ENCODE measurements around the gene ELOA. TPM values are rescaled to one million over a fixed set of nuclear protein-coding genes. Genes with fewer than 3 reads are reported as not detected.

The ELOA gene
- total RNA-seq, 2 experiments from 2014 or later: 28.1 to 33.0 TPM

GRCh38 chr1:23784846-23785245, 41.6 kb downstream of the ELOA start:
- CTCF ChIA-PET: interaction anchor here (1.3 kb wide), 1 partner anchor 13 kb away, joined by 3 read pairs; no protein-coding TSS in a partner anchor

DNA sequence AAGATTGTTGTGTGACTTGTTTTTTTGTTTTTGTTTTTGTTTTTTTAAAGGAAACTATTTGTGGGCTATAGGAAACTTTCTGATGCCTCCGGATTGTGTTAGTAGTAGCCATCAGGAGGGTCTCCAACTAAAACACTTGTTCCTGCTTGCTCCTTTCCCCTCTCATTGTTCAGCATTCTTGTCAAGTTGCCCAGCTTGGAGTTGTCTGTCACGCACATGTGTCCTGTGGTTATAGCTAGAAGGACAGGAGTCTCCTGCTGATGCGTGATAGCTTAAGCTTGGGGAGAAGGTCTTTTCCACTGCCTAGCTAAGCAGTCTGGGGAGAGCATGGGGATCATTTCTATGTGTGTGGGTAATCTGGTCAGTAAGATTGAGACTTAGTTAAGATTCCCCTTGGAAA, 44.4 kb downstream of the ELOA start:
- intact Hi-C loops (cut with DNase I, micrococcal nuclease): no loop called here
- no peaks in the 10 kb centered on the region for H3K9me3 Mint-ChIP-seq
- POLR2A ChIA-PET: interaction anchor here (1.6 kb wide), 1 partner anchor 8 kb away, joined by 4 read pairs; no protein-coding TSS in a partner anchor
- peaks cover 67% of the 10 kb centered on the region for H3K36me3 Mint-ChIP-seq (ENCODE audit: low read depth)
- no peak for ATAC-seq (ENCODE audit: poor library complexity)
- peaks cover 24% of the 10 kb centered on the region for H3K4me1 ChIP-seq (ENCODE audit: insufficient read depth, low read length)
- peaks cover 29% of the 10 kb centered on the region for H3K4me1 Mint-ChIP-seq (ENCODE audit: low read depth)
- TF ChIP-seq CTCF (IDR thresholded peaks at IDR 0.05): no peak
- no peak overlapping the region for H3K27ac ChIP-seq (ENCODE audit: low read depth in 1 of 2, low read length in 2 of 2)
- peaks cover 35% of the 10 kb centered on the region for H3K36me3 ChIP-seq (ENCODE audit: insufficient read depth, low read length)
- peak overlapping the region; percentile 78 for H3K4me3 Mint-ChIP-seq
- CTCF ChIA-PET: no interaction called here
- H3K27ac Mint-ChIP-seq: no peak overlapping the region
- H3K9me3 ChIP-seq (ENCODE audit: control insufficient read depth in 1 of 2, insufficient read depth in 1 of 2, low read length in 2 of 2): no peaks in the 10 kb centered on the region
- no peaks in the 10 kb centered on the region for H3K27me3 Mint-ChIP-seq
- H3K4me3 ChIP-seq (ENCODE audit: low read length): no peak overlapping the region
- DNase-seq: no peak
- no peaks in the 10 kb centered on the region for H3K27me3 ChIP-seq (ENCODE audit: control insufficient read depth in 1 of 2, insufficient read depth in 2 of 2, low read length in 2 of 2)

More at GRCh38 chr1:23784846-23785245, 41.6 kb downstream of the ELOA start:
- peaks cover 16% of the 10 kb centered on the region for H3K4me1 Mint-ChIP-seq (ENCODE audit: low read depth)
- peaks cover 11% of the 10 kb centered on the region for H3K4me1 ChIP-seq (ENCODE audit: insufficient read depth, low read length)
- POLR2A ChIA-PET: no interaction called here
- intact Hi-C loops (cut with DNase I, micrococcal nuclease): no loop called here
- no peaks in the 10 kb centered on the region for H3K27me3 Mint-ChIP-seq
- H3K27ac Mint-ChIP-seq: no peak overlapping the region
- ATAC-seq (ENCODE audit: poor library complexity) (no peak), DNase-seq (no peak)
- no peak overlapping the region for H3K4me3 ChIP-seq (ENCODE audit: low read length)
- H3K27me3 ChIP-seq (ENCODE audit: control insufficient read depth in 1 of 2, insufficient read depth in 2 of 2, low read length in 2 of 2): no peaks in the 10 kb centered on the region
- no peak for TF ChIP-seq CTCF (IDR thresholded peaks at IDR 0.05)
- peaks cover 66% of the 10 kb centered on the region for H3K36me3 Mint-ChIP-seq (ENCODE audit: low read depth)
- H3K36me3 ChIP-seq (ENCODE audit: insufficient read depth, low read length): peaks cover 53% of the 10 kb centered on the region
- no peaks in the 10 kb centered on the region for H3K9me3 ChIP-seq (ENCODE audit: control insufficient read depth in 1 of 2, insufficient read depth in 1 of 2, low read length in 2 of 2)
- no peak overlapping the region for H3K27ac ChIP-seq (ENCODE audit: low read depth in 1 of 2, low read length in 2 of 2)
- no peaks in the 10 kb centered on the region for H3K9me3 Mint-ChIP-seq
- no peak overlapping the region for H3K4me3 Mint-ChIP-seq

DNA sequence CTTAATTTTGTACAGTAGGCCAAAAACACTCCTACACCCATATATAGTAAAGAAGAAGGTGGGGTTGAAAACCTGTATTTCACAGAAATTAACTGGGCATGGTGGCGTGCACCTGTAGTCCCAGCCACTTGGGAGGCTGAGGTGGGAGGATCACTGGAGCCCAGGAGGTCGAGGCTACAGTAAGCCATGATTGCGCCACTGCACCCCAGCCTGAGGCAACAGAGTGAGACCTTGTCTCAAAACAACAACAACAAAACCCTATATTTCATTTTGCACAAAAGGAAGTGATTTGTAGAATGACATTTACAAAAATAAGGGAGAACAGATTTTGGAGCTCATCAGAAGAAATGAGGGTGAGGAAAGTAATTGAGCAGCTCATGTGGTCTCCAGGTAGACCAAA, 45.4 kb downstream of the ELOA start:
- DNase-seq: no peak
- Histone ChIP-seq H3K36me3 (ENCODE audit: insufficient read depth, low read length) (peaks cover 43% of the 10 kb centered on the region), H3K27me3 (ENCODE audit: control insufficient read depth in 1 of 2, insufficient read depth in 2 of 2, low read length in 2 of 2) (no peaks in the 10 kb centered on the region), H3K27ac (ENCODE audit: low read depth in 1 of 2, low read length in 2 of 2) (no peak overlapping the region), H3K4me3 (ENCODE audit: low read length) (no peak overlapping the region), H3K9me3 (ENCODE audit: control insufficient read depth in 1 of 2, insufficient read depth in 1 of 2, low read length in 2 of 2) (no peaks in the 10 kb centered on the region), H3K4me1 (ENCODE audit: insufficient read depth, low read length) (peaks cover 32% of the 10 kb centered on the region)
- H3K36me3 Mint-ChIP-seq (ENCODE audit: low read depth): peaks cover 64% of the 10 kb centered on the region
- no peaks in the 10 kb centered on the region for H3K9me3 Mint-ChIP-seq
- peak overlapping the region; percentile 85 for H3K4me3 Mint-ChIP-seq
- H3K27ac Mint-ChIP-seq: peak overlapping the region; percentile 76
- no peak for ATAC-seq (ENCODE audit: poor library complexity)
- TF ChIP-seq CTCF (IDR thresholded peaks at IDR 0.05): no peak
- intact Hi-C loops (cut with DNase I, micrococcal nuclease): no loop called here
- ChIA-PET CTCF (interaction anchor here (1.0 to 3.6 kb wide), 2 partner anchors 17 to 22 kb away, joined by 3 to 17 read pairs; no protein-coding TSS in a partner anchor), POLR2A (interaction anchor here (1.6 kb wide), 1 partner anchor 9 kb away, joined by 4 read pairs; no protein-coding TSS in a partner anchor)
- peaks cover 33% of the 10 kb centered on the region for H3K4me1 Mint-ChIP-seq (ENCODE audit: low read depth)
- H3K27me3 Mint-ChIP-seq: no peaks in the 10 kb centered on the region
